ENCODE results near the gene LAMA2.

GRCh38 chr6:129203190-129203900 is 320.4 kb downstream of the LAMA2 start:
- no peak for TF ChIP-seq CTCF (conservative IDR thresholded peaks at IDR 0.05 in 1 of 2, IDR thresholded peaks at IDR 0.05 in 1 of 2; ENCODE audit: low read depth in 1 of 2, low read length in 2 of 2)
- TF ChIP-seq EZH2 (IDR thresholded peaks at IDR 0.05; ENCODE audit: low read length, missing control alignments): no peak

Data from fibroblast of lung (primary cell).